ENCODE results near the gene XPNPEP2.

Gene XPNPEP2

DNA sequence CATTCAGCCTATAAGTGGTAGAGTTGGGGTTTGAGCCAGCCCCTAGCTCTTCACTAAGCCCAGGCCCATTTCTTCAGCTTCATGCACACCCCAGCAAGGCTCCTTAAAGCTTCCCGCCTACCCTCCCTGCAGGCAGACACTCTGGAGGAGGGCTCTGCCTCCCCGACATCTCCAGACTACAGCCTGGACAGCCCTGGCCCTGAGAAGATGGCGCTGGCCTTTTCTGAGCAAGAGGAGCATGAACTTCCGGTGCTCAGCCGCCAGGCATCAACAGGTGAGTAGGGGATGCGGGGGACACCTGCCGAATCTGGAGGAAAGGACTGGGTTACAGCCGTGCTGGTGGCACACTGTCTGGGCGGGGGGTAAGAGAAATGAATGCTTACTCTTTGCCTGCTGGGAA, 52.0 kb downstream of the XPNPEP2 start:
- no peak overlapping the region for H3K4me3 ChIP-seq (ENCODE audit: low read depth, low read length)
- TF ChIP-seq, protein P1, sequence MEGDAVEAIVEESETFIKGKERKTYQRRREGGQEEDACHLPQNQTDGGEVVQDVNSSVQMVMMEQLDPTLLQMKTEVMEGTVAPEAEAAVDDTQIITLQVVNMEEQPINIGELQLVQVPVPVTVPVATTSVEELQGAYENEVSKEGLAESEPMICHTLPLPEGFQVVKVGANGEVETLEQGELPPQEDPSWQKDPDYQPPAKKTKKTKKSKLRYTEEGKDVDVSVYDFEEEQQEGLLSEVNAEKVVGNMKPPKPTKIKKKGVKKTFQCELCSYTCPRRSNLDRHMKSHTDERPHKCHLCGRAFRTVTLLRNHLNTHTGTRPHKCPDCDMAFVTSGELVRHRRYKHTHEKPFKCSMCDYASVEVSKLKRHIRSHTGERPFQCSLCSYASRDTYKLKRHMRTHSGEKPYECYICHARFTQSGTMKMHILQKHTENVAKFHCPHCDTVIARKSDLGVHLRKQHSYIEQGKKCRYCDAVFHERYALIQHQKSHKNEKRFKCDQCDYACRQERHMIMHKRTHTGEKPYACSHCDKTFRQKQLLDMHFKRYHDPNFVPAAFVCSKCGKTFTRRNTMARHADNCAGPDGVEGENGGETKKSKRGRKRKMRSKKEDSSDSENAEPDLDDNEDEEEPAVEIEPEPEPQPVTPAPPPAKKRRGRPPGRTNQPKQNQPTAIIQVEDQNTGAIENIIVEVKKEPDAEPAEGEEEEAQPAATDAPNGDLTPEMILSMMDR (IDR thresholded peaks at IDR 0.05; ENCODE audit: borderline replicate concordance, insufficient read depth, low read depth, low read length) = no peak

DNA sequence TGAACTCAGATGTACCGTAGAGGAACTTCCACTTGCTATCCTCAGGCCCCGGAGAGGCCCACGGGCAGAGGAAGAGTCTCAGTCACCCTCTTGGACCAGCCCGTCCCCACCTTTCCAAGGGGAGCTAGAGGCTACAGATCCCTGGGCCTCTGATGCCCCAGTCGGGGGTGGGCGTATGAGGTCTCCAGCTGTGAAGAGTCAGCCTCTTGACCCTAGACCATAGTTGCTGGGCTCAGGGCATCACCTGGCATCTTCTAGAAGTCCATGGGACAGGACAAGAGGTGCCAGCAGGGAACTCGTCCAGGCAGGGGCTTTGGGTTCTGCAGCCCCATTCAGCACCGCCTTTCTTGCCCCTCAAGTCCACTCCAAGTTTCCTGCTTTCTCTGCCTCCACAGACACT, 52.6 kb downstream of the XPNPEP2 start:
- TF ChIP-seq, protein P1 (IDR thresholded peaks at IDR 0.05; ENCODE audit: borderline replicate concordance, insufficient read depth, low read depth, low read length) = no peak
- no peak overlapping the region for H3K4me3 ChIP-seq (ENCODE audit: low read depth, low read length)

DNA sequence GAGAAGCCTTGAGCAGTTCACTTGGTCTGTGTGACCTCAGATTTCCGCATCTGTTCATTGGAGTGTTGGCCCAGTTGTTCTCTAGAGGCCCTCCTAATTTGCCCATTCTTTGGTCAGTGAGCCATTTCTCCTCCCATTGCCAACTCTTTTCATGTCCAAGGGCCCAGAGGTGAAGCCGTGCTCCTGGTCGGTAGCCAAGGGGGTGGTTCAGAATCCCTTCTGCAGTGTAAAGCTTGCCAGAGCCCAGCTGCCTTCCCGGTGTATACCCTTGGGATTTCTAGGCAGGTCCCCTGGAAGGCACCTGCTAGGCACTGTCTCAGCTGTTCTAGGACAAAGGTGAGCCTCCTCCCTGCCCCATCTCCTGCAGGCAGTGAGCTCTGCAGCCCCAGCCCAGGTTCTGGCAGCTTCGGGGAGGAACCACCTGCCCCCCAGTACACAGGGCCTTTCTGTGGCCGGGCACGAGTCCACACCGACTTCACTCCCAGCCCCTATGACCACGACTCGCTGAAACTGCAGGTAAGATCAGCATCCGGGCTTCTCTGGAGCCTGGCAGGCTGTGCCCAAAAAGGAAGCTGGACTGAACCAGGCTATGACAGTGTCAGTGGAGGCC, 53.3 kb downstream of the XPNPEP2 start:
- no peak overlapping the region for H3K4me3 ChIP-seq (ENCODE audit: low read depth, low read length)
- TF ChIP-seq, protein P1 (IDR thresholded peaks at IDR 0.05; ENCODE audit: borderline replicate concordance, insufficient read depth, low read depth, low read length) = no peak

DNA sequence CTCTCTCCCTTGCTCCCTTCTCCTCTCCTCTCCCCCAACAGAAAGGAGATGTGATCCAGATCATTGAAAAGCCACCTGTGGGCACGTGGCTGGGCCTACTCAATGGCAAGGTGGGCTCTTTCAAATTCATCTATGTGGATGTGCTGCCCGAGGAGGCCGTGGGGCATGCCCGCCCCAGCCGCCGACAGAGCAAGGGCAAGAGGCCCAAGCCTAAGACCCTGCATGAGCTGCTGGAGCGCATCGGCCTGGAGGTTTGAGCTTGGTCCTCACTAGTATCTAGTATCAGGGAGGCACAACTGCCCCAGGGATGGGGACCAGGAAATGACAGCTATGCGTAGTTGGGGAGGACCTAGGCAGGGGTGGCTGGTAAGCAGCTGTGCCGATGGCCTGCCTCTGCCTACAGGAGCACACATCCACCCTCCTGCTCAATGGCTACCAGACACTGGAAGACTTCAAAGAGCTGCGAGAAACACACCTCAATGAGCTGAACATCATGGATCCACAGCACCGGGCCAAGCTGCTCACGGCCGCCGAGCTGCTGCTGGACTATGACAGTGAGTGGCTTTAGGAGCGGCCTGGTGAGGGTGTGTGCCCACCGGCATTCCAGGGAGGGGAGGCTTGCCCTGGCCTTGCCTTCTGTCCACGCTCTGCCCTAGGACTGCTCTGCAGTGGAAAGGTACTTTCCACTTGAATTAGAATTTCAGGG, 54.0 kb downstream of the XPNPEP2 start:
- TF ChIP-seq, protein P1 (IDR thresholded peaks at IDR 0.05; ENCODE audit: borderline replicate concordance, insufficient read depth, low read depth, low read length) = no peak
- H3K4me3 ChIP-seq (ENCODE audit: low read depth, low read length) = no peak overlapping the region

DNA sequence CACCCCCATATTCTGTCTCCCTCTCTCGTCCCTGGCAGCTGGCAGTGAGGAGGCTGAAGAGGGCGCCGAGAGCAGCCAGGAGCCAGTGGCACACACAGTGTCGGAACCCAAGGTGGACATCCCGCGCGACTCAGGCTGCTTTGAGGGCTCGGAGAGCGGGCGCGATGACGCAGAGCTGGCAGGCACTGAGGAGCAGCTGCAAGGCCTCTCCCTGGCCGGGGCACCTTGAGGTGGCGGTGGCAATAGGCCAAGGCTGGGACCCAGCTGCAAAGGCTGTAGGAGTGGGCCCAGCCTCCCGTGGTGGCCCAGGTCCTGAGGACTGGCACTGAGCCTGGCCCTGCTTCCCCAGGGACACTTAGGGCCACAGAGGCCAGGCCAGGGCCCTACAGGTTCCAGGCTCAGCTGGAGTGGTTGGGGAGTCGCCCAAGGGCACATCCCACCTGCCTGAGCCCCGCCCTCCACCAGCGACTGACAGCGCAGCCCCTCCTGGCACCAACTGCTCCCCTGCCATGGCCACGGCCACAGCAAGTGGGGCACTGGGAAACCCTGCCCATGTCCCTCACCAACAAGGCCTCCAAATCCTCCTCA, 54.9 kb downstream of the XPNPEP2 start:
- H3K4me3 ChIP-seq (ENCODE audit: low read depth, low read length) = no peak overlapping the region
- TF ChIP-seq, protein P1 (IDR thresholded peaks at IDR 0.05; ENCODE audit: borderline replicate concordance, insufficient read depth, low read depth, low read length) = no peak

DNA sequence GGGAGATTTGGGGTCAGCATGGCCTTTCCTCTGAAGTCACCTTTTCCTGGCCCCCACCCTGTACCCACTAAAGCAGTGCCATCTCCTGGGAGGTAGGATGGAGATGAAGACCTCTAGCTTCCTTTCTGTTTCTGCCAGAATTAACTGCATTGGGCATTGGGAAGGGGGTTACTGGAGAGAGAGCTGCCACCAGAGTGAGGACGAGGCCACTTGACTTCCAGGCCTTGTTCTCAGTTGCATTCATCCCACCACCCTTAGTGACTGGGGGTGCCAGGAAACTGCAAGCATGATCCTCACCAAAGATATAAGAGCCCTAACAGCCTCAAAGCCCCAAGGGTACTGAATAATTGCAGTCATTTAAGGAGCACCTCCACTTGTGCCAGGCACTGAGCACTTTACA, 56.8 kb downstream of the XPNPEP2 start:
- no peak overlapping the region for H3K4me3 ChIP-seq (ENCODE audit: low read depth, low read length)
- TF ChIP-seq, protein P1 (IDR thresholded peaks at IDR 0.05; ENCODE audit: borderline replicate concordance, insufficient read depth, low read depth, low read length) = no peak

Measured in GM12875 (cell line).